ENCODE data around the gene SEPTIN3. TPM values are rescaled to one million over a fixed set of nuclear protein-coding genes. Genes with fewer than 3 reads are reported as not detected.

SEPTIN3 gene
- total RNA-seq, 2 donors from 2014 or later: not detected

DNA sequence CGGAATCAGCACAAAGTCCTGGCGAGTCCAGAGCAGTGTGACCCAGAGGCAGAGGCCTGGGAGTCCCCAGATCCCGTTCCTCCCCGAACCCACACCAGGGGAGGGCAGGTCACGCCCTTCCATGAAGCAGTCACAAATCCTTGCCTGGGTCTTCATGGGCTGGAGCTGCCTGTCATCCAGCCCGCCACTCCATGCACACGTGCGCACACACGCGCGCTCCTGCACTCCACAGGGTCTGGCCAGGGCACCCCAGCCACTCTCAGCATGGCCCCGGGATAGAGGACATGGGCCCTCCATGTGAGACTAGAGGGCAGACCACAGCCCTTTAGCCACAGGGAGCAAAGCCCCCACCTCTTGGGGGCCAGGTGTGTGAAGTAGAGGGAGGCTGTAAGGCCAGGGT is 36.9 kb upstream of the SEPTIN3 start:
- Histone ChIP-seq H3K4me3 (no peak overlapping the region), H3K27me3 (replicated peaks; ENCODE audit: insufficient read depth) (no peaks in the 10 kb centered on the region), H3K9me3 (no peaks in the 10 kb centered on the region), H3K27ac (no peak overlapping the region), H3K36me3 (no peaks in the 10 kb centered on the region), H3K4me1 (ENCODE audit: control insufficient read depth in 1 of 2, low read depth in 2 of 2) (no peaks in the 10 kb centered on the region)
- DNase-seq (ENCODE audit: low spot score): no peak
- TF ChIP-seq CTCF (IDR thresholded peaks at IDR 0.05): no peak
- ATAC-seq (ENCODE audit: insufficient number of reproducible peaks, low FRiP score, low read depth): no peak

GRCh38 chr22:41933411-41934177 is 35.6 kb upstream of the SEPTIN3 start:
- H3K27ac ChIP-seq: no peak overlapping the region
- H3K27me3 ChIP-seq (replicated peaks; ENCODE audit: insufficient read depth): no peaks in the 10 kb centered on the region
- no peak for TF ChIP-seq CTCF (IDR thresholded peaks at IDR 0.05)
- no peak overlapping the region for H3K4me3 ChIP-seq
- DNase-seq (ENCODE audit: low spot score) (no peak), ATAC-seq (ENCODE audit: insufficient number of reproducible peaks, low FRiP score, low read depth) (no peak)
- no peaks in the 10 kb centered on the region for H3K4me1 ChIP-seq (ENCODE audit: control insufficient read depth in 1 of 2, low read depth in 2 of 2)
- H3K9me3 ChIP-seq: no peaks in the 10 kb centered on the region
- H3K36me3 ChIP-seq: no peaks in the 10 kb centered on the region

DNA sequence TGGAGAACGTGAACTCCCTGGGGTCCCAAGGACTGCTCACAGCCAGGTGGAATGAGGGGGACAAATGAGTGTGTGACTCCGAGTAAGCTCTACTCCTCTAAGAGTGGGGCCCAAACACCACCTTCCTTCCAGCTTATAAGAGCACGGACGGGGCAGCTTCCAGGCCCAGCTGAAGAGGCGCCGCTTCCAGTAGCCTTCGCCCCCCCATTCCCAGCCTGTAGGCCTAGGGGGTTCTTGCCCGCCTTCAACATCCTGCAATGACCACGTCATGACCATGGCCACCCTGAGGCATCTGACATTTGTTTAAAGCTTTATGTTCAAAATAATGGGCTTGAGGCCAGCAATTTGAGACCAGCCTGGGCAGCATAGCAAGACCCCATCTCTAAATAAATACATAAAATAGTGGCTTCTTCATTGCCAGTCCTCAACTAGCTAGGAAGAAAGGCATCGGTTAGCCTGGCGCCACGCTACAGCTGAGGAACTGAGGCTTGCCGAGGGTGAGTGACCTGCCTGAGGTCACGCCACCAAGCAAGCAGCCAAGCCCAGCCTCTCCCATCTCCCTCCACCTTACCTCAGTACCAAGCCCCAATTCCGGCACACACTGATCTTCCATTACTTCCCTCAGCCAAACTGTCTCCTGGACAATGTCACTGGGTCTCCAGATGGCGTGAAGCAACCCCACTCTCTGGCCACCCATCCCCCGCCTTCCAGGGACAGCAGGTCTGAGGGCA is 34.8 kb upstream of the SEPTIN3 start:
- Histone ChIP-seq H3K27me3 (replicated peaks; ENCODE audit: insufficient read depth) (no peaks in the 10 kb centered on the region), H3K4me1 (ENCODE audit: control insufficient read depth in 1 of 2, low read depth in 2 of 2) (no peaks in the 10 kb centered on the region), H3K36me3 (no peaks in the 10 kb centered on the region), H3K27ac (no peak overlapping the region), H3K4me3 (no peak overlapping the region), H3K9me3 (no peaks in the 10 kb centered on the region)
- DNase-seq (ENCODE audit: low spot score): no peak
- no peak for TF ChIP-seq CTCF (IDR thresholded peaks at IDR 0.05)
- ATAC-seq (ENCODE audit: insufficient number of reproducible peaks, low FRiP score, low read depth): no peak

- Histone ChIP-seq H3K9me3 (no peaks in the 10 kb centered on the region), H3K36me3 (no peaks in the 10 kb centered on the region), H3K4me1 (ENCODE audit: control insufficient read depth in 1 of 2, low read depth in 2 of 2) (no peaks in the 10 kb centered on the region), H3K27me3 (replicated peaks; ENCODE audit: insufficient read depth) (no peaks in the 10 kb centered on the region), H3K27ac (no peak overlapping the region), H3K4me3 (no peak overlapping the region)
- DNase-seq (ENCODE audit: low spot score): no peak
- ATAC-seq (ENCODE audit: insufficient number of reproducible peaks, low FRiP score, low read depth): no peak
- no peak for TF ChIP-seq CTCF (IDR thresholded peaks at IDR 0.05)
Observed at GRCh38 chr22:41935015-41935351, 34.3 kb upstream of the SEPTIN3 start.

GRCh38 chr22:41935509-41935908 is 33.7 kb upstream of the SEPTIN3 start:
- no peak overlapping the region for H3K27ac ChIP-seq
- TF ChIP-seq CTCF (IDR thresholded peaks at IDR 0.05): no peak

More at GRCh38 chr22:41935509-41935908, 33.7 kb upstream of the SEPTIN3 start:
- no peak for DNase-seq (ENCODE audit: low spot score)
- Histone ChIP-seq H3K27me3 (replicated peaks; ENCODE audit: insufficient read depth) (no peaks in the 10 kb centered on the region), H3K4me1 (ENCODE audit: control insufficient read depth in 1 of 2, low read depth in 2 of 2) (peaks cover 0 to under 1% of the 10 kb centered on the region in 2 donors), H3K36me3 (no peaks in the 10 kb centered on the region), H3K4me3 (no peak overlapping the region), H3K9me3 (no peaks in the 10 kb centered on the region)
- no peak for ATAC-seq (ENCODE audit: insufficient number of reproducible peaks, low FRiP score, low read depth)
